Naive thymus-derived CD4-positive, alpha-beta T cell (primary cell): ENCODE measurements around the gene RPS6KA3. TPM values are rescaled to one million over a fixed set of nuclear protein-coding genes. Genes with fewer than 3 reads are reported as not detected.

ENCODE experiments used
- ATAC-seq: fragments of 150-1000 bp; cut with Tn5 transposase; 2 replicates; pipeline ENCODE4 v1.10.0; 2021; ENCODE audit warnings: mild to moderate bottlenecking, moderate library complexity
- CTCF ChIA-PET: fragments of 350-600 bp; sonication (Branson Sonifier 250); formaldehyde crosslinking; loops from one replicate; lab custom pipeline; 2021; ENCODE audit warnings: antibody characterized with exemption; lab: Charles Lee
- POLR2A ChIA-PET: fragments of 350-600 bp; sonication (Branson Sonifier 250); formaldehyde crosslinking; loops from one replicate; lab custom pipeline; 2021; ENCODE audit warnings: antibody characterized with exemption, inconsistent platforms; lab: Charles Lee
- DNase-seq, 9 donors: peaks; one replicate each; pipeline versions ENCODE4 v3.0.0 to v3.0.0-alpha.2; 2020 to 2022; ENCODE audit warnings: mixed read lengths in 1 of 9
- H3K27ac ChIP-seq: one replicate; pipeline ENCODE4 v1.7.0; 2013; ENCODE audit warnings: mild to moderate bottlenecking, low read depth, low read length, moderate library complexity
- H3K27me3 ChIP-seq, 2 donors: one replicate each; pipeline ENCODE4 v1.7.0; 2013; ENCODE audit warnings: low read length in 2 of 2, mild to moderate bottlenecking in 2 of 2, moderate library complexity in 2 of 2; ENCODE audit not compliant: control insufficient read depth in 2 of 2, insufficient read depth in 2 of 2
- H3K36me3 ChIP-seq, 3 experiments: 1 replicate in 2 of 3; 2 replicates in 1 of 3; pipeline ENCODE4 v1.7.0; 2013; ENCODE audit warnings: low read length in 3 of 3, mild to moderate bottlenecking in 3 of 3, moderate library complexity in 1 of 3; ENCODE audit not compliant: insufficient read depth in 3 of 3, control insufficient read depth in 2 of 3
- H3K4me1 ChIP-seq, 2 donors: one replicate each; pipeline ENCODE4 v1.7.0; 2013; ENCODE audit warnings: low read length in 2 of 2, mild to moderate bottlenecking in 2 of 2, moderate library complexity in 1 of 2; ENCODE audit not compliant: control insufficient read depth in 2 of 2, insufficient read depth in 2 of 2
- H3K4me3 ChIP-seq: 2 replicates; pipeline ENCODE4 v1.7.0; 2013; ENCODE audit warnings: mild to moderate bottlenecking, low read length
- H3K9me3 ChIP-seq, 3 experiments: 1 replicate in 2 of 3; 2 replicates in 1 of 3; pipeline ENCODE4 v1.7.0; 2013; ENCODE audit warnings: low read length in 3 of 3; ENCODE audit not compliant: control insufficient read depth in 2 of 3
- H3K27ac Mint-ChIP-seq, 9 donors: one replicate each; pipeline ENCODE4 v1.8.0; 2020 to 2022; ENCODE audit warnings: mixed read lengths in 9 of 9, mild to moderate bottlenecking in 8 of 9, moderate library complexity in 5 of 9, inconsistent platforms in 2 of 9
- H3K27me3 Mint-ChIP-seq, 5 donors: one replicate each; pipeline ENCODE4 v1.8.0; 2021 to 2022; ENCODE audit warnings: mixed read lengths in 5 of 5, mild to moderate bottlenecking in 1 of 5
- H3K36me3 Mint-ChIP-seq, 5 donors: one replicate each; pipeline ENCODE4 v1.8.0; 2020 to 2022; ENCODE audit warnings: mixed read lengths in 5 of 5, mild to moderate bottlenecking in 3 of 5, inconsistent platforms in 1 of 5
- H3K4me1 Mint-ChIP-seq, 7 donors: one replicate each; pipeline ENCODE4 v1.8.0; 2020 to 2022; ENCODE audit warnings: mixed read lengths in 7 of 7, mild to moderate bottlenecking in 3 of 7, inconsistent platforms in 1 of 7
- H3K4me3 Mint-ChIP-seq, 10 donors: one replicate each; pipeline ENCODE4 v1.8.0; 2020 to 2022; ENCODE audit warnings: mild to moderate bottlenecking in 10 of 10, mixed read lengths in 10 of 10, moderate library complexity in 6 of 10, inconsistent platforms in 2 of 10
- H3K9me3 Mint-ChIP-seq, 11 donors: one replicate each; pipeline ENCODE4 v1.8.0; 2020 to 2022; ENCODE audit warnings: mixed read lengths in 11 of 11, mild to moderate bottlenecking in 4 of 11, inconsistent platforms in 1 of 11, moderate library complexity in 1 of 11
- intact Hi-C, 2 donors: fragments of 100-400 bp; cut with micrococcal nuclease; formaldehyde crosslinking; loops; one replicate each; pipeline ENCODE4 v1.15.1; 2023
- polyA plus RNA-seq, 2 donors: library from polyadenylated mRNA; unstranded; fragments of 300-500 nt; fragmentation: Illumina TruSeq; gene quantifications; one replicate each; pipeline ENCODE4 v1.2.3, GENCODE V29; 2021
- total RNA-seq, 6 experiments: library from RNA in 5 of 6; stranded (reverse) in 5 of 6; gene quantifications; 1 replicate in 5 of 6; 2 replicates in 1 of 6; pipeline ENCODE4 v1.2.3 and lab custom pipeline; 2021 to 2026

Gene RPS6KA3
- total RNA-seq: 10 to 100 TPM; 59.9 to 77.9 (median 72.6) TPM
- 10 to 100 TPM; 25.2 to 28.6 TPM for polyA plus RNA-seq
- 153 reads per million, percentile 90 among the genes with 10 or more reads in this experiment for total RNA-seq (lab: John Stamatoyannopoulos, UW)

DNA sequence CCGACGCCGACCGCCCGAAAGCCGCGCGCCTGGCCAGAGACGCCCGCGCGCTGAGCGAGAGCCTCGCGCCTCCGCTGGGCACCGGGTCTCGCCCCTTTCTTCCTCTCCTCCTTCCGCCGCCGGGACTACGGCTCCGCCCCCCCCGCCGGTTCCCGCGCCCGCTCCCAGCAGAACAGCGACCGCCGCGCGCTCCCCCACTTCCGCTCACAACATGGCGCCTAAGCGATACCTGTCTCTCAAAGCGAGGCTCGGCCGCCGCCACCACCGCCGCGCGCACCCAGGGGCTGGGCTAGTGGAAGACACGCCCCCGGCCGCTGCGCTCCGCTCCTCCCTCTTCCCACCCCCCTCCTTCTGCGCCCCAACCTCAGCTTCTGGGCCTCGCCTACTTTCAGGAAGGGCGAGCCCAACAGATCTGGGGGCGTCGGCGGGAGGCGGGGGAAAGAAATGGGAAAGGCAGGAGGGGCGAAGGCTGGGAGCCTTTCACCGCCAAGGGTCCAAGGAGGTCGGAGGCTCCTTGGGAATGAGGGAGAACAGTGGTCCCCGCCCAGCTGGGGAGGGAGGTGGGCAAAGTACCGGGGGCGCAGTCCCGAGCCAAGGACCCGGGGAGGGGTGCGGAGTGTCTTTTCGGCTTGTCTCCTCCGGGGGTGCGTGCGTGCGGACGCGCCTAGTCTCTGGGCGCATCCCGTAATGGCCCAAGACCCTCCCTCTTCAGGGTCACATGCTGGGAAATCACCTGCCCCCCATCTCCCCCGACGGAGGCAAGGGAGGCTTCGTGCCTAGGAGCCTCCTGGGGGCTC lies at the start of gene RPS6KA3:
RPS6KA3 (minus strand) TSS at position 100 of the 797 bp plus-strand sequence. CDS start 277 bp downstream, outside the sequence.
- Mint-ChIP-seq H3K4me3 (peak within 1 kb of the TSS; percentile 89 to 98 (median 95)), H3K27ac (peak within 1 kb of the TSS; percentile 89 to 95 (median 91)), H3K36me3 (peaks cover 0 to 4% (median 0%) of the 10 kb centered on the region in 5 donors), H3K4me1 (peaks cover 0 to 27% (median 20%) of the 10 kb centered on the region in 7 donors), H3K9me3 (no peaks in the 10 kb centered on the region), H3K27me3 (peaks cover 0 to 21% (median 0%) of the 10 kb centered on the region in 5 donors)
- ATAC-seq (peak; percentile 93), DNase-seq (peak; percentile 83 to 91 (median 88))
- Histone ChIP-seq H3K4me1 (peaks cover 0 to 5% of the 10 kb centered on the region in 2 donors), H3K9me3 (no peaks in the 10 kb centered on the region), H3K4me3 (peak within 1 kb of the TSS; percentile 84), H3K27me3 (no peaks in the 10 kb centered on the region), H3K36me3 (peaks cover 0 to 8% (median 0%) of the 10 kb centered on the region in 3 experiments), H3K27ac (peak within 1 kb of the TSS; percentile 77)
- intact Hi-C loops: loop anchor here (1.0 to 10.0 kb wide), 16 partner anchors 14 to 1708 kb away; partner anchors contain the start of genes BCLAF3 (in 2 of the 2), EIF1AX (in 2 of the 2), CNKSR2 (in 1 of the 2) and MBTPS2 (in 1 of the 2)
- ChIA-PET POLR2A (interaction anchor here (0.6 to 1.2 kb wide), 5 partner anchors 9 to 321 kb away, joined by 3 to 5 read pairs (median 3); no protein-coding TSS in a partner anchor), CTCF (interaction anchor here (0.7 kb wide), 1 partner anchor 16 kb away, joined by 3 read pairs; no protein-coding TSS in a partner anchor)

DNA sequence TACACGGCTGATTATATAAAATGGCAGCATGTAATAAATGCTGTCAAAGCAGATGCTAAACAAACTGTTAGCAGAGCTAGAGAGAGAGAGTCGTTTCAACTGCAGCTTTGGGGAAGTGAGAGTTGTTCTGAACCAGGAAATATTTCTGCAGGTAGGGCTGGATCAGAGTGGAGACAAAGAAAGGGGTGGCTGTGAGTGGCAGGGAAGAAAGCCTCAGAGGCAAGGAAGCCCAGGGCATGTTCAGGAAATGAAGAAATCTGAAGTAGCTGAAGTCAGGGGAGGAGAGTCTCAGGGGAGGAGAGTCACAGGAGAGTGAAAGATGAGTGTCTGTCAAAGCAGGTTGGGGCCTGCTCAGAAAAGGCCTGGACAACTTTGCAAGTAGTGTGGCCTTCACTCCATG lies 48.4 kb upstream of the RPS6KA3 start:
- ChIA-PET CTCF (no interaction called here), POLR2A (no interaction called here)
- Mint-ChIP-seq H3K27ac (peak overlapping the region; percentile 2 to 85 (median 61)), H3K36me3 (no peaks in the 10 kb centered on the region), H3K4me1 (peaks cover 9 to 37% (median 19%) of the 10 kb centered on the region in 7 donors), H3K9me3 (no peaks in the 10 kb centered on the region), H3K27me3 (peaks cover 0 to 2% (median 0%) of the 10 kb centered on the region in 5 donors), H3K4me3 (peak overlapping the region in 3 of 10 donors; percentile 0 to 19 (median 14))
- Histone ChIP-seq H3K27me3 (no peaks in the 10 kb centered on the region), H3K36me3 (no peaks in the 10 kb centered on the region), H3K27ac (no peak overlapping the region), H3K9me3 (no peaks in the 10 kb centered on the region), H3K4me3 (no peak overlapping the region), H3K4me1 (no peaks in the 10 kb centered on the region)
- intact Hi-C loops: no loop called here
- no peak for ATAC-seq
- DNase-seq: no peak

DNA sequence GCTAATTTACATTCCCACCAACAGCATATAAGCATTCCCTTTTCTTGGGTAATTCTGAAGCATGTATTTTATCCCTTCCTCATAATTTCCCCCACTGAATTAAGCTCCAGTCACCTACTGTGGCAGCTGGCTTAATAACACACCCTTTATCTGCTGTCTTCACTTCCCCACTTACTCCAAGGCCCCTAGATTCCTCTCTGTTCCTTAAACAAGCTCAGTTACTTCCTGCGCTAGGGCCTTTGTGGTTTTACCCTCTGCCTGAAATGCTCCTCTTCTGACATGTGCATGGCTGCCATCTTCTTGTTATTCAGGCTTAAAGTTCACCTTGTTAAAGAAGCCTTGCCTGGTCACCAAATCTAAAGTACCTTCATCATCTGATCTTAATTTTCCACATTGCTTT lies 47.2 kb upstream of the RPS6KA3 start:
- Mint-ChIP-seq H3K27me3 (peaks cover 0 to 2% (median 0%) of the 10 kb centered on the region in 5 donors), H3K9me3 (no peaks in the 10 kb centered on the region), H3K4me3 (no peak overlapping the region), H3K4me1 (peaks cover 5 to 28% (median 16%) of the 10 kb centered on the region in 7 donors), H3K27ac (peak overlapping the region in 3 of 9 donors; percentile 46 to 55 (median 55)), H3K36me3 (no peaks in the 10 kb centered on the region)
- ATAC-seq: peak; percentile 40
- H3K27ac ChIP-seq: no peak overlapping the region
- H3K36me3 ChIP-seq: no peaks in the 10 kb centered on the region
- no peaks in the 10 kb centered on the region for H3K9me3 ChIP-seq
- H3K4me1 ChIP-seq: no peaks in the 10 kb centered on the region
- no peak for DNase-seq
- ChIA-PET POLR2A (no interaction called here), CTCF (no interaction called here)
- no peak overlapping the region for H3K4me3 ChIP-seq
- H3K27me3 ChIP-seq: no peaks in the 10 kb centered on the region
- intact Hi-C loops: no loop called here

DNA sequence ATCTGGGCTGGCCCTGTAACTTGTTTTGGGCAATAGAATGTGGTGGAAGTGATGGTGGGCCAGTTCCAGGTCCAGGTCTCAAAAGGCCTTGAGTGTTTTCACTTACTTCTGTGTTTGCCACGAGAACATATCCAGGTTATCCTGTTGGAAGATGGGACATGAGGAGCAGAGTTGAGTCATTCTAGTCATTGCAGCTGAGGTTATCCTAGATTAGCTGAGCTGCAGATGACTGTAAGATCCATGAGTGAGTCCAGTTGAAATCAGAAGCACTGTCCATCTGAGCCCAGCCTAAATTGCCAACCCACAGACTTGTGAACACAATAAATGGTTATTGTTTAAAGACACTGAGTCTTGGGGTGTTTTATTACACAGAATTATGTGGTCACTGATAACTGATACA lies 45.3 kb upstream of the RPS6KA3 start:
- Histone ChIP-seq H3K36me3 (no peaks in the 10 kb centered on the region), H3K9me3 (no peaks in the 10 kb centered on the region), H3K27ac (no peak overlapping the region), H3K27me3 (no peaks in the 10 kb centered on the region), H3K4me3 (no peak overlapping the region), H3K4me1 (no peaks in the 10 kb centered on the region)
- Mint-ChIP-seq H3K4me3 (no peak overlapping the region), H3K4me1 (peaks cover 3 to 25% (median 16%) of the 10 kb centered on the region in 7 donors), H3K27me3 (peaks cover 0 to 10% (median 0%) of the 10 kb centered on the region in 5 donors), H3K9me3 (no peaks in the 10 kb centered on the region), H3K36me3 (no peaks in the 10 kb centered on the region), H3K27ac (peak overlapping the region in 1 of 9 donors; percentile 49)
- CTCF ChIA-PET: no interaction called here
- POLR2A ChIA-PET: no interaction called here
- DNase-seq (no peak), ATAC-seq (no peak)
- intact Hi-C loops: no loop called here

DNA sequence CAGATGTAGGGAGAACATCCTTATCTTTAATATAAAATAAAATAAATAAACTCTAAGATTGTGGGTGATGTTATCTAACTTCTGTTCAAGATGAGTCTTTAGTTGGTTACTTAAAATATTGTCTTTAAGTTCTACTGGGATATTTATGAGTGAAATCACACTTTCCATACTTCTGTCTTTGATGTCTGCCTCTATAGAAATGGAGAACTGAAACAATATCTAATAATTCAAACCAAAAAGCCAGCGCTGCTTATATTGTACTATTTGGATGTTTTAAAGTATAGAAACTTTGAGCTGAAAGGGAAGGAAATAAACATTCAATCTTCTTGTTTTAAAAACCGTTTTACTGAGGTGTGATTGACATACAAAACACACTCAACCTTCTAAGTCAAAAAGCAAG lies 44.8 kb upstream of the RPS6KA3 start:
- no peaks in the 10 kb centered on the region for H3K36me3 Mint-ChIP-seq
- ATAC-seq: no peak
- H3K9me3 ChIP-seq: no peaks in the 10 kb centered on the region
- no peak overlapping the region for H3K27ac Mint-ChIP-seq
- CTCF ChIA-PET: no interaction called here
- POLR2A ChIA-PET: no interaction called here
- no peaks in the 10 kb centered on the region for H3K36me3 ChIP-seq
- no peak overlapping the region for H3K27ac ChIP-seq
- intact Hi-C loops: no loop called here
- H3K4me1 Mint-ChIP-seq: peaks cover 3 to 25% (median 16%) of the 10 kb centered on the region in 7 donors
- peaks cover 0 to 11% (median 0%) of the 10 kb centered on the region in 5 donors for H3K27me3 Mint-ChIP-seq
- H3K4me3 ChIP-seq: no peak overlapping the region
- no peak for DNase-seq
- no peaks in the 10 kb centered on the region for H3K9me3 Mint-ChIP-seq
- H3K4me1 ChIP-seq: no peaks in the 10 kb centered on the region
- no peaks in the 10 kb centered on the region for H3K27me3 ChIP-seq
- no peak overlapping the region for H3K4me3 Mint-ChIP-seq

DNA sequence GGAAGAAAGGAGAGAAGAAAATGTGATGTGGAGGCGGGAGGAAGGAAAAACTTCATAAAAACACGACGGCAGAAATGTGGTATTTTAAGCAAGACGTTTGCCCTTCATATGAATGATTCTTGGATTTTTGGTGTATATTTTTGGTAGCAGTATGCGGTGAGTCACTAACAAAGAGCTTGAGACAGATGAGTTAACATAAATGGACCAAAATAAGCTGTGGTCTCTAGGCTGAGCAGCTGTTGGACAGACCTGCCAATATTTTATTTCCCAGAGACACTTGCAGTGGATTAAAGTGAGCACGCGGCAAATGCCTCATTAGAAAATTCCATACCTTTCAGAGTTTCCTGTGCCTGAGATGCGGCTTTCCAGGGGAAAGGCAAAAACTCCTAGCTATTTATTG lies 43.1 kb upstream of the RPS6KA3 start:
- Mint-ChIP-seq H3K4me3 (no peak overlapping the region), H3K27me3 (peaks cover 0 to 11% (median 0%) of the 10 kb centered on the region in 5 donors), H3K9me3 (peaks cover 0 to 2% (median 0%) of the 10 kb centered on the region in 11 donors), H3K27ac (no peak overlapping the region), H3K4me1 (peaks cover 0 to 14% (median 6%) of the 10 kb centered on the region in 7 donors), H3K36me3 (no peaks in the 10 kb centered on the region)
- intact Hi-C loops: no loop called here
- no peaks in the 10 kb centered on the region for H3K27me3 ChIP-seq
- no peaks in the 10 kb centered on the region for H3K9me3 ChIP-seq
- H3K27ac ChIP-seq: no peak overlapping the region
- ATAC-seq (no peak), DNase-seq (no peak)
- POLR2A ChIA-PET: no interaction called here
- CTCF ChIA-PET: no interaction called here
- H3K4me3 ChIP-seq: no peak overlapping the region
- H3K4me1 ChIP-seq: no peaks in the 10 kb centered on the region
- H3K36me3 ChIP-seq: no peaks in the 10 kb centered on the region
